Testis (tissue), 3 donors: ENCODE results near the gene MED27. TPM values are rescaled to one million over a fixed set of nuclear protein-coding genes. Genes with fewer than 3 reads are reported as not detected.

ENCODE experiments used
- DNase-seq: peaks from one replicate; pipeline ENCODE4 v3.0.0-alpha.2; 2019
- H3K27ac ChIP-seq, 2 donors: fragments of 200-600 bp; sonication (generic); one replicate each; pipeline ENCODE4 v1.5.1; 2019
- H3K27me3 ChIP-seq: fragments of 200-600 bp; sonication (generic); one replicate; pipeline ENCODE4 v1.5.1; 2019
- H3K36me3 ChIP-seq: fragments of 200-600 bp; sonication (generic); one replicate; pipeline ENCODE4 v1.5.1; 2017; ENCODE audit warnings: low read depth; ENCODE audit errors: missing control alignments
- H3K4me1 ChIP-seq: fragments of 200-600 bp; sonication (generic); one replicate; pipeline ENCODE4 v1.5.1; 2019
- H3K4me3 ChIP-seq, 2 donors: fragments of 200-600 bp; sonication (generic); one replicate each; pipeline ENCODE4 v1.5.1; 2017 to 2019
- H3K9me3 ChIP-seq: fragments of 200-600 bp; sonication (generic); one replicate; pipeline ENCODE4 v1.5.1; 2017
- POLR2A ChIP-seq: fragments of 450-650 bp; IDR thresholded peaks from one replicate; pipeline ENCODE4 v1.6.1; 2017; ENCODE audit warnings: antibody characterized with exemption, mild to moderate bottlenecking, moderate library complexity
- WGBS, 2 donors: methylation state at CpG; one replicate each; pipeline ENCODE4 v1.1.5; 2018; 5-methylcytosine and 5-hydroxymethylcytosine counted together
- intact Hi-C: fragments of 100-400 bp; cut with DNase I; formaldehyde crosslinking; loops from one replicate; pipeline ENCODE4 v1.15.1; 2023; ENCODE audit warnings: low total_unique reads
- polyA plus RNA-seq: library from polyadenylated mRNA; stranded (reverse); fragments of 350-450 nt; fragmentation: Illumina TruSeq; extraction: RNeasy Lipid Tissue Mini Kit (QIAGEN cat#74804); gene quantifications from one replicate; pipeline ENCODE4 v1.2.3, GENCODE V29; 2014; ENCODE audit warnings: low read depth, low replicate concordance; ENCODE audit not compliant: insufficient read depth
- total RNA-seq, 2 donors: library from RNA; depleted of rRNA; stranded (reverse); fragments of >200 nt; gene quantifications; one replicate each; pipeline ENCODE4 v1.2.3, GENCODE V29; 2016
- TF ChIP-seq, protein P1 (sequence below), 3 experiments: fragments of 450-650 bp in 2 of 3; fragments of 200-600 bp in 1 of 3; sonication (generic) in 1 of 3; IDR thresholded peaks; one replicate each; pipeline ENCODE4 v1.5.1; 2016 to 2019; ENCODE audit warnings: antibody characterized with exemption in 3 of 3, mild to moderate bottlenecking in 2 of 3, moderate library complexity in 1 of 3

The MED27 gene
- total and polyA plus RNA-seq, 3 donors from 2014 or later = 30.7 to 45.0 (median 33.7) TPM

DNA sequence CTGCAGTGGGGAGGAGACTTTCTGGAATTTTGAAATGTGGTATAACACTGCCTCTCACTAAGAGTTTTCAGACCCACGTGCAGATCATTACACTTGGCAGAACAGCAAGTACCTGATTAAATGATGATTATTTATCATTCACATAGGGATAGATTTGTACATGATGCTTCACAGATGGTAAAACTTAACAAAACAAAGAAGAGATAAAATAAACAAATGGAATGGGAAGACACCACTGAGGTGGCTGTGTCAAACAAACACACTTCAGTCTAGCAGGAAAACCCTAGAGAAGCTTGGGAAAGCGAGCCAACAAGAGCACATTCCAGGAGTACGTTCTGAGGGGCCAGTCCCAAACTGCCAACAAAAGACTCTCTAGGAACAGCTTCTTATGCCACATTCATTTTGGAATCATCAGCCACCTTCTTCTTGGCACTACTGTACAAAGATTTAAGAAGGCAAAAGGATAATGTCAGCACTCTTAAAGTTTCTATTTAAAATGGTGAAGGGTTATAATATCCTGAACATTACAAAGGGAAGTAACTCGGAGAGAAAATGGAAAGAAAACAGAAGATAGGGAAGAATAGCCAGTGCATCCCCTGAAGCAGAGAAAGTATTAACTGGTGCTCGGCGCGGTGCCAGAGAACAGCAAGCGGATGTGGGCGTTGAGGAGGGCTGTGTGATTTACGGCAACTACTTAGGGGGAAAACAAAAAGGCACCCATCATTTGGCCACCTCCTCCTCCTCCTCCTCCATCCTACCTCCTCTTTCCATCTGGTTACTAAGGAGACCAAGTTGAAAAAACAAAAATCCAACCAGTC lies 1.6 kb downstream of the MED27 start:
- Histone ChIP-seq H3K4me1 (peaks cover 14% of the 10 kb centered on the region), H3K27me3 (no peaks in the 10 kb centered on the region), H3K27ac (no peak overlapping the region), H3K36me3 (no peaks in the 10 kb centered on the region), H3K9me3 (no peaks in the 10 kb centered on the region), H3K4me3 (no peak overlapping the region)
- 6 to 7% methylated on average over 10 of the region's 10 CpGs for WGBS, 2 donors
- TF ChIP-seq, protein P1, sequence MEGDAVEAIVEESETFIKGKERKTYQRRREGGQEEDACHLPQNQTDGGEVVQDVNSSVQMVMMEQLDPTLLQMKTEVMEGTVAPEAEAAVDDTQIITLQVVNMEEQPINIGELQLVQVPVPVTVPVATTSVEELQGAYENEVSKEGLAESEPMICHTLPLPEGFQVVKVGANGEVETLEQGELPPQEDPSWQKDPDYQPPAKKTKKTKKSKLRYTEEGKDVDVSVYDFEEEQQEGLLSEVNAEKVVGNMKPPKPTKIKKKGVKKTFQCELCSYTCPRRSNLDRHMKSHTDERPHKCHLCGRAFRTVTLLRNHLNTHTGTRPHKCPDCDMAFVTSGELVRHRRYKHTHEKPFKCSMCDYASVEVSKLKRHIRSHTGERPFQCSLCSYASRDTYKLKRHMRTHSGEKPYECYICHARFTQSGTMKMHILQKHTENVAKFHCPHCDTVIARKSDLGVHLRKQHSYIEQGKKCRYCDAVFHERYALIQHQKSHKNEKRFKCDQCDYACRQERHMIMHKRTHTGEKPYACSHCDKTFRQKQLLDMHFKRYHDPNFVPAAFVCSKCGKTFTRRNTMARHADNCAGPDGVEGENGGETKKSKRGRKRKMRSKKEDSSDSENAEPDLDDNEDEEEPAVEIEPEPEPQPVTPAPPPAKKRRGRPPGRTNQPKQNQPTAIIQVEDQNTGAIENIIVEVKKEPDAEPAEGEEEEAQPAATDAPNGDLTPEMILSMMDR (IDR thresholded peaks at IDR 0.05) = no peak
- no peak for TF ChIP-seq POLR2A
- peak; percentile 47 for DNase-seq
- intact Hi-C loops = no loop called here

DNA sequence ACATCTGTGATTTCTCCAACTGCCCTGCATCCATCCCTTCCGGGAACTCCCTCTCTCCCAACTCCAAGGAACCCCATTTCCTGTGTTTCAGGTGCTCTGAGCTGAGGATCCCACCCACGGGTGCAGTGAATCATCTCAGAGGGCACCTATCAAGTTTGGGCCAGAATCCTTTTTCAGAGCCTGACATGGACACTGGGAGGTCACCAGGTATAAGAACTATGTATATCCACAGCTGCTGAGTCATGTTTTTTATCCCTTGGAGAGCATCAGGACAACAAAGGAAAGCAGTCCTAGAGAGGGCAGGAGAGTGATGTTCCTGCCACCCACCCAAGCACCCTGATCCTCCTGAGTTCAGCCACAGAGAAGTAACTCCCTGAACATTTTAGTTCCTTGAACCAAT lies 3.8 kb downstream of the MED27 start:
- H3K4me1 ChIP-seq = peaks cover 14% of the 10 kb centered on the region
- 87 to 88% methylated on average over 2 of the region's 2 CpGs for WGBS, 2 donors
- intact Hi-C loops = no loop called here

DNA sequence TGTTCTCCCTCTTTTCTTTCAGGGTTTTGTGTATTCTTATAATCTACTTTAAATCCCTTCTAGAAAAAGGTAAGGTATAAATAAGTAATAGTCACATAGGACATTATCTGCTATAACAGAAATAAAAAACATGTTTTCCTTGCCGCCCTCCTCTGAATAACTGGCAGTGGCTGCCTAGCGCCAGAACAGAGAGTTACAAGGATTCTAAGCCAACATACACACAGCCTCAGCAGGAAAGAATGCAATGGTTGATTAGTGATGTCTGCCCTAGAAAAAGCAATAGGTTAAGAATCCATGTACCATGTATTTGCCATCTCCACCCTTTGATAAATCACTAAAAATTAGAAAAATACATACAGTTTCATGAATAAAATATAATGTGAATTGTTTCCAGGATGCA lies 4.9 kb downstream of the MED27 start:
- Histone ChIP-seq H3K4me1 (peaks cover 17% of the 10 kb centered on the region), H3K4me3 (no peak overlapping the region), H3K36me3 (no peaks in the 10 kb centered on the region), H3K27me3 (no peaks in the 10 kb centered on the region), H3K9me3 (no peaks in the 10 kb centered on the region), H3K27ac (no peak overlapping the region)
- no peak for TF ChIP-seq POLR2A
- TF ChIP-seq, protein P1 (IDR thresholded peaks at IDR 0.05) = no peak
- DNase-seq = no peak
- whole genome bisulfite sequencing, 2 donors = 55 to 56% methylated on average over 2 of the region's 2 CpGs
- intact Hi-C loops = no loop called here

More for the DNA sequence above, 3.8 kb downstream of the MED27 start:
- TF ChIP-seq, protein P1 (IDR thresholded peaks at IDR 0.05) = no peak
- TF ChIP-seq POLR2A = no peak
- Histone ChIP-seq H3K9me3 (no peaks in the 10 kb centered on the region), H3K4me3 (no peak overlapping the region), H3K27me3 (no peaks in the 10 kb centered on the region), H3K27ac (no peak overlapping the region), H3K36me3 (no peaks in the 10 kb centered on the region)
- DNase-seq = no peak

DNA sequence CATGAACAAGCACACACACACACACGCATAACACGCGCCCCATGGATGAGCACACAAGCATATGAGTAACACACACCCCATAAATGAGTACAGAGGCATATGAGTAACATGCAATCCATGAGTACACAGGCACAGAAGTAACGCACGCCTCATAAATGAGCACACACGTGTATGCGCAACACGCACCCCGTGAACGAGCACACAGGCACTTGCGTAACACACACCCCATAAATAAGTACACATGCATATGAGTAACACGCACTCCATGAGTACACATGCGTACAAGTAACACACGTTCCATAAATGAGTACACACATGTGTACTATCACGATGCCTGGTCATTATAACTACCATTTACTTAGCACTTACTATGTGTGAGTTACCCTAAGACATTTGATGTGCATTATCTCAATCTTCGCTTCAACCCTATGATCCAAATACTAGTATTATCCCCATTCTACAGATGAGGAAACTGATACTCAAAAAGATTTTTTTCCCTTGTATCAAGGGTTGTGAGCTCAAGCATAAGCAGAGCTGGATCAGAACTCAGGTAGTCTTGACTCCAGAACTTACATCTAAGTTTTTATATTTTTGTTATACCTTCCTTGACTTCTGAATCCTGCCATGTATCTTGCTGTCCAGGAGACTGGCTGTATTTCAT lies 7.7 kb downstream of the MED27 start:
- Histone ChIP-seq H3K4me1 (peaks cover 3% of the 10 kb centered on the region), H3K9me3 (no peaks in the 10 kb centered on the region), H3K36me3 (no peaks in the 10 kb centered on the region), H3K27ac (no peak overlapping the region), H3K4me3 (no peak overlapping the region), H3K27me3 (no peaks in the 10 kb centered on the region)
- intact Hi-C loops = no loop called here
- TF ChIP-seq, protein P1 (IDR thresholded peaks at IDR 0.05) = no peak
- TF ChIP-seq POLR2A = no peak
- DNase-seq = no peak
- WGBS, 2 donors = 96 to 98% methylated on average over 16 of the region's 16 CpGs
